ENCODE data around the gene CCL7. TPM values are rescaled to one million over a fixed set of nuclear protein-coding genes. Genes with fewer than 3 reads are reported as not detected.

CCL7 gene
- polyA plus RNA-seq, 1 donor = not detected

- DNase-seq = no peak
Measured at GRCh38 chr17:34287875-34288274, 17.9 kb downstream of the CCL7 start.

GRCh38 chr17:34290586-34290985, 20.6 kb downstream of the CCL7 start:
- DNase-seq = no peak

GRCh38 chr17:34291721-34292348, 21.8 kb downstream of the CCL7 start:
- no peak for DNase-seq

GRCh38 chr17:34299027-34299426, 29.0 kb downstream of the CCL7 start:
- no peak for DNase-seq

GRCh38 chr17:34299956-34300577, 30.0 kb downstream of the CCL7 start:
- DNase-seq = no peak

- DNase-seq = no peak
Measured at GRCh38 chr17:34300652-34301370, 30.8 kb downstream of the CCL7 start.

GRCh38 chr17:34301986-34302385, 32.0 kb downstream of the CCL7 start:
- DNase-seq = no peak

- DNase-seq = no peak
Measured at GRCh38 chr17:34302636-34303035, 32.6 kb downstream of the CCL7 start.

- no peak for DNase-seq
Measured at GRCh38 chr17:34303606-34304005, 33.6 kb downstream of the CCL7 start.

- no peak for DNase-seq
Measured at GRCh38 chr17:34305061-34305460, 35.0 kb downstream of the CCL7 start.

- DNase-seq = no peak
Measured at GRCh38 chr17:34305606-34306005, 35.6 kb downstream of the CCL7 start.

- no peak for DNase-seq
Measured at GRCh38 chr17:34306466-34306865, 36.4 kb downstream of the CCL7 start.

- DNase-seq = no peak
Measured at GRCh38 chr17:34307110-34307509, 37.1 kb downstream of the CCL7 start.

- no peak for DNase-seq
Measured at GRCh38 chr17:34308371-34308770, 38.4 kb downstream of the CCL7 start.

GRCh38 chr17:34311291-34311690, 41.3 kb downstream of the CCL7 start:
- DNase-seq = no peak

- DNase-seq = no peak
Measured at GRCh38 chr17:34312080-34312479, 42.1 kb downstream of the CCL7 start.

- no peak for DNase-seq
Measured at GRCh38 chr17:34313164-34313563, 43.1 kb downstream of the CCL7 start.

GRCh38 chr17:34314279-34314678, 44.3 kb downstream of the CCL7 start:
- DNase-seq = no peak

- DNase-seq = no peak
Measured at GRCh38 chr17:34318474-34318873, 48.5 kb downstream of the CCL7 start.

GRCh38 chr17:34319039-34319483, 49.0 kb downstream of the CCL7 start, which contains the start of gene CCL8:
Gene CCL8 (plus strand): TSS chr17:34319435. CDS start chr17:34319502, 67 bp downstream.
- no peak for DNase-seq

Data from left kidney (tissue), 2 donors.